LNCaP clone FGC (cell line): ENCODE data around the gene NUDT1.

Experiments
- DNase-seq: peaks from one replicate; pipeline ENCODE4 v3.0.0-alpha.2; 2011; ENCODE audit warnings: low read depth
- H3K4me3 ChIP-seq: 2 replicates; pipeline ENCODE4 v1.5.1; 2011; ENCODE audit warnings: mild to moderate bottlenecking, low read depth, low read length, control low read depth
- CTCF ChIP-seq: IDR thresholded peaks from 2 replicates; pipeline ENCODE4 v1.5.1; 2012; ENCODE audit warnings: mild to moderate bottlenecking; ENCODE audit not compliant: control insufficient read depth, insufficient read depth; ENCODE audit errors: extremely low read depth

NUDT1 gene

GRCh38 chr7:2201686-2202360, 40.2 kb upstream of the NUDT1 start:
- H3K4me3 ChIP-seq = no peak overlapping the region
- no peak for TF ChIP-seq CTCF
- DNase-seq = no peak

- H3K4me3 ChIP-seq = no peak overlapping the region
- DNase-seq = no peak
- no peak for TF ChIP-seq CTCF
Observed at GRCh38 chr7:2202361-2202761, 39.7 kb upstream of the NUDT1 start.

- H3K4me3 ChIP-seq = no peak overlapping the region
- TF ChIP-seq CTCF = no peak
- DNase-seq = no peak
Observed at GRCh38 chr7:2202901-2203765, 38.9 kb upstream of the NUDT1 start.

- no peak for TF ChIP-seq CTCF
- no peak overlapping the region for H3K4me3 ChIP-seq
- DNase-seq = no peak
Observed at GRCh38 chr7:2203766-2204300, 38.2 kb upstream of the NUDT1 start.

GRCh38 chr7:2204446-2204845, 37.6 kb upstream of the NUDT1 start:
- TF ChIP-seq CTCF = no peak
- no peak overlapping the region for H3K4me3 ChIP-seq
- DNase-seq = no peak

- DNase-seq = no peak
- no peak for TF ChIP-seq CTCF
- H3K4me3 ChIP-seq = no peak overlapping the region
Observed at GRCh38 chr7:2205036-2205780, 36.8 kb upstream of the NUDT1 start.
